ENCODE results near the gene SOX12.

The SOX12 gene

GRCh38 chr20:325045-325888, at the start of gene SOX12:
Gene SOX12 (plus strand): TSS chr20:325552. CDS start chr20:325925, 373 bp downstream.
- no peaks in the 10 kb centered on the region for H3K9me3 ChIP-seq (ENCODE audit: control insufficient read depth, low read length)
- H3K27me3 ChIP-seq (replicated peaks; ENCODE audit: control insufficient read depth, insufficient read depth, low read length) = no peaks in the 10 kb centered on the region
- H3K9ac ChIP-seq (ENCODE audit: low read length) = peak within 1 kb of the TSS; percentile 89
- peak within 1 kb of the TSS; percentile 94 for H3K4me3 ChIP-seq (ENCODE audit: low read length)
- H3K4me1 ChIP-seq (ENCODE audit: control insufficient read depth, insufficient read depth, low read length) = peaks cover 17% of the 10 kb centered on the region
- H3K36me3 ChIP-seq (ENCODE audit: control insufficient read depth, insufficient read depth, low read length, severe bottlenecking) = no peaks in the 10 kb centered on the region
- DNase-seq (ENCODE audit: low read depth) = peak; percentile 97

- Histone ChIP-seq H3K27me3 (replicated peaks; ENCODE audit: control insufficient read depth, insufficient read depth, low read length) (no peaks in the 10 kb centered on the region), H3K9me3 (ENCODE audit: control insufficient read depth, low read length) (no peaks in the 10 kb centered on the region), H3K9ac (ENCODE audit: low read length) (no peak overlapping the region), H3K4me3 (ENCODE audit: low read length) (no peak overlapping the region), H3K36me3 (ENCODE audit: control insufficient read depth, insufficient read depth, low read length, severe bottlenecking) (peaks cover 3% of the 10 kb centered on the region), H3K4me1 (ENCODE audit: control insufficient read depth, insufficient read depth, low read length) (no peaks in the 10 kb centered on the region)
- no peak for DNase-seq (ENCODE audit: low read depth)
Observed at GRCh38 chr20:275791-276190, 49.6 kb upstream of the SOX12 start.

GRCh38 chr20:276620-277495, 48.5 kb upstream of the SOX12 start:
- Histone ChIP-seq H3K4me3 (ENCODE audit: low read length) (no peak overlapping the region), H3K9me3 (ENCODE audit: control insufficient read depth, low read length) (no peaks in the 10 kb centered on the region), H3K36me3 (ENCODE audit: control insufficient read depth, insufficient read depth, low read length, severe bottlenecking) (peaks cover 3% of the 10 kb centered on the region), H3K4me1 (ENCODE audit: control insufficient read depth, insufficient read depth, low read length) (no peaks in the 10 kb centered on the region), H3K9ac (ENCODE audit: low read length) (no peak overlapping the region), H3K27me3 (replicated peaks; ENCODE audit: control insufficient read depth, insufficient read depth, low read length) (no peaks in the 10 kb centered on the region)
- DNase-seq (ENCODE audit: low read depth) = no peak

- Histone ChIP-seq H3K9me3 (ENCODE audit: control insufficient read depth, low read length) (no peaks in the 10 kb centered on the region), H3K4me1 (ENCODE audit: control insufficient read depth, insufficient read depth, low read length) (no peaks in the 10 kb centered on the region), H3K9ac (ENCODE audit: low read length) (no peak overlapping the region), H3K4me3 (ENCODE audit: low read length) (no peak overlapping the region), H3K36me3 (ENCODE audit: control insufficient read depth, insufficient read depth, low read length, severe bottlenecking) (peaks cover 3% of the 10 kb centered on the region), H3K27me3 (replicated peaks; ENCODE audit: control insufficient read depth, insufficient read depth, low read length) (no peaks in the 10 kb centered on the region)
- DNase-seq (ENCODE audit: low read depth) = no peak
Observed at GRCh38 chr20:277496-277781, 47.9 kb upstream of the SOX12 start.

GRCh38 chr20:278181-278580, 47.2 kb upstream of the SOX12 start:
- Histone ChIP-seq H3K4me1 (ENCODE audit: control insufficient read depth, insufficient read depth, low read length) (no peaks in the 10 kb centered on the region), H3K9ac (ENCODE audit: low read length) (no peak overlapping the region), H3K27me3 (replicated peaks; ENCODE audit: control insufficient read depth, insufficient read depth, low read length) (no peaks in the 10 kb centered on the region), H3K4me3 (ENCODE audit: low read length) (no peak overlapping the region), H3K36me3 (ENCODE audit: control insufficient read depth, insufficient read depth, low read length, severe bottlenecking) (peaks cover 3% of the 10 kb centered on the region), H3K9me3 (ENCODE audit: control insufficient read depth, low read length) (no peaks in the 10 kb centered on the region)
- DNase-seq (ENCODE audit: low read depth) = no peak

- Histone ChIP-seq H3K36me3 (ENCODE audit: control insufficient read depth, insufficient read depth, low read length, severe bottlenecking) (peaks cover 3% of the 10 kb centered on the region), H3K9ac (ENCODE audit: low read length) (peak overlapping the region; percentile 20), H3K4me3 (ENCODE audit: low read length) (peak overlapping the region; percentile 61), H3K27me3 (replicated peaks; ENCODE audit: control insufficient read depth, insufficient read depth, low read length) (no peaks in the 10 kb centered on the region), H3K4me1 (ENCODE audit: control insufficient read depth, insufficient read depth, low read length) (no peaks in the 10 kb centered on the region), H3K9me3 (ENCODE audit: control insufficient read depth, low read length) (no peaks in the 10 kb centered on the region)
- no peak for DNase-seq (ENCODE audit: low read depth)
Observed at GRCh38 chr20:278607-279571, 46.5 kb upstream of the SOX12 start.

GRCh38 chr20:284172-284571, 41.2 kb upstream of the SOX12 start:
- Histone ChIP-seq H3K9me3 (ENCODE audit: control insufficient read depth, low read length) (no peaks in the 10 kb centered on the region), H3K9ac (ENCODE audit: low read length) (no peak overlapping the region), H3K36me3 (ENCODE audit: control insufficient read depth, insufficient read depth, low read length, severe bottlenecking) (no peaks in the 10 kb centered on the region), H3K4me3 (ENCODE audit: low read length) (no peak overlapping the region), H3K27me3 (replicated peaks; ENCODE audit: control insufficient read depth, insufficient read depth, low read length) (no peaks in the 10 kb centered on the region), H3K4me1 (ENCODE audit: control insufficient read depth, insufficient read depth, low read length) (no peaks in the 10 kb centered on the region)
- no peak for DNase-seq (ENCODE audit: low read depth)

- no peaks in the 10 kb centered on the region for H3K36me3 ChIP-seq (ENCODE audit: control insufficient read depth, insufficient read depth, low read length, severe bottlenecking)
- no peak for DNase-seq (ENCODE audit: low read depth)
Observed at GRCh38 chr20:286508-286907, 38.8 kb upstream of the SOX12 start.

GRCh38 chr20:288956-289692, 36.2 kb upstream of the SOX12 start:
- no peak for DNase-seq (ENCODE audit: low read depth)
- Histone ChIP-seq H3K27me3 (replicated peaks; ENCODE audit: control insufficient read depth, insufficient read depth, low read length) (no peaks in the 10 kb centered on the region), H3K9me3 (ENCODE audit: control insufficient read depth, low read length) (no peaks in the 10 kb centered on the region), H3K4me3 (ENCODE audit: low read length) (peak overlapping the region; percentile 97), H3K36me3 (ENCODE audit: control insufficient read depth, insufficient read depth, low read length, severe bottlenecking) (no peaks in the 10 kb centered on the region), H3K4me1 (ENCODE audit: control insufficient read depth, insufficient read depth, low read length) (peaks cover 20% of the 10 kb centered on the region), H3K9ac (ENCODE audit: low read length) (no peak overlapping the region)

More at GRCh38 chr20:286508-286907, 38.8 kb upstream of the SOX12 start:
- Histone ChIP-seq H3K9ac (ENCODE audit: low read length) (no peak overlapping the region), H3K9me3 (ENCODE audit: control insufficient read depth, low read length) (no peaks in the 10 kb centered on the region), H3K27me3 (replicated peaks; ENCODE audit: control insufficient read depth, insufficient read depth, low read length) (no peaks in the 10 kb centered on the region), H3K4me3 (ENCODE audit: low read length) (no peak overlapping the region), H3K4me1 (ENCODE audit: control insufficient read depth, insufficient read depth, low read length) (peaks cover 13% of the 10 kb centered on the region)

GRCh38 chr20:289693-290083, 35.7 kb upstream of the SOX12 start:
- peak overlapping the region; percentile 94 for H3K9ac ChIP-seq (ENCODE audit: low read length)
- H3K36me3 ChIP-seq (ENCODE audit: control insufficient read depth, insufficient read depth, low read length, severe bottlenecking) = no peaks in the 10 kb centered on the region
- no peak for DNase-seq (ENCODE audit: low read depth)
- peaks cover 20% of the 10 kb centered on the region for H3K4me1 ChIP-seq (ENCODE audit: control insufficient read depth, insufficient read depth, low read length)
- H3K9me3 ChIP-seq (ENCODE audit: control insufficient read depth, low read length) = no peaks in the 10 kb centered on the region
- H3K4me3 ChIP-seq (ENCODE audit: low read length) = peak overlapping the region; percentile 97
- H3K27me3 ChIP-seq (replicated peaks; ENCODE audit: control insufficient read depth, insufficient read depth, low read length) = no peaks in the 10 kb centered on the region

Measured in adipocyte (in vitro differentiated cells).